NCI-H82 treated with DMSO at 0.1 percent for 48 hours (cell line): ENCODE results near the gene NACC2.
"Not testable (repeated sequence)": the region's sequence is repeated elsewhere in the genome, so short reads cannot be mapped to it uniquely, and the experiment has no call there.

Experiments
- DNase-seq: peaks from one replicate; lab custom pipeline; 2025; ENCODE audit not compliant: unreplicated experiment; lab: John Stamatoyannopoulos, UW

The NACC2 gene

DNA sequence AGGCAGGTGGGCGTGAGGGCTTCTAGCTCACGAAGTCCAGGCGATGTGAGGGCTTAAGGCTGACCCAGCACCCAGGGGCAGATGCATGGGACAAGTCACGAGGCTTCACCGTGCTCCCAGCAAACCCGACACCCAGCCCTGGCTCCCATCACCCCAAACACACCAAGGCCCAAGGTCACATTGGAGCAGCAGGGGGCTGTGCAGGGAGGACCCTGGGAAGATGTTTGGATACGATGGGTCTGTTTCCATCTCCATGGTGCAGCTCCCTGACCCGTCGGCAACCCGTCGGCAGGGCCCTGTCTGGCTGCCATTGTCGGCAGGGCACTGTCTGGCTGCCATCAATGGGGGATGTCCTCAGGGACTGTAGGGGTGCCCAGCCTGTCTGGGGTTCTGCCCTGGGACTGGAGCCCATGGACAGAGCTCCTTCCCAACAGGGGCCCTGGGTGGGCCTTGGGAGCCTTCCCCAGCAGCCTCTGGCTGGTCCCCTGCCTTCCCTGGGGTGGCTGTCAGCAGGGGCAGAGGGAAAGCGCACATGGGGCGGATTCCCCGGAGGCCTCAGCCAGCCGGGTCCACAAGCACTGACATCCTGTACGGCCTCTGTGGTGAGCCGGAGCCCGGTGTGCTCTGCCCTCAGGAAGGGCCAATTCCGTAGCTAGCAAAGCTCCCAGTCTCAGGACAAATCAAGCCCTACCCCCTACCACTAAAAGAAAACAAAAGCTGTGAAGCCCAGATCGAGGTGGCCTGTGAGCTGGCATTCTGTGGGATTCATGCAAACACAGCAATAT is 47.1 kb downstream of the NACC2 start:
- no peak for DNase-seq

DNA sequence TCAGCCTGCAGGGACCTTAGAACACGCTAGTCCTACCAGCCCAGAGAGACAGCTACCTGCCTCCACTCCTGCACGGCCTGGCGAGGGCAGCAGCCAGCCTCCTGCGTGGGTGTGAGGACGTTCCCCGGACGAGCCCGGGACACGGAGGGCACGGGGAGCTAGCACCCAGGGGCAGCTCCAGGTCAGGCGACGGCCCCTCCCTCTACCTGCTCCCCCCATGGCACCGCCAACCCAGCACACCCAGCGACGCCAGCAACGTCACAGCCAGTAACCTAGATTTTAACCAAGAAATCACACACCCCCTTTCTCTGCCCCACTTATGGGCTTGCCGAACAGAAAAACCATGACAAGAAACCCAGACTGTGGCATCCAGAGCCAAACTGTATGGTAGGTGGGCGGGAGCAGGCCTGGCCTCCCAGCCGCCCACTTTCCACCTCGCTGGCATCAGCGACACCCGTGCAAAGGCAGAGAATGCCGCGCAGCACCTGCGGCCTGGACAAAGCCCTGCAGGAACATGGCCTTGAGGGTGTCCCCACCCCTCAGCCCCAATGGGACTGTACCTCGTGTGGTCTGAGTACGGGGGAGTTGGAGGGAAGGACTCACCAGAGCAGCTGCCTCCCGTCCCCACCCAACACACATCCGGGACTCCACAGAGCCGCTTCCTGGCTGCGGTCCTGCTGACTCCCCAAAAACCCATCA is 47.9 kb downstream of the NACC2 start:
- DNase-seq: no peak

DNA sequence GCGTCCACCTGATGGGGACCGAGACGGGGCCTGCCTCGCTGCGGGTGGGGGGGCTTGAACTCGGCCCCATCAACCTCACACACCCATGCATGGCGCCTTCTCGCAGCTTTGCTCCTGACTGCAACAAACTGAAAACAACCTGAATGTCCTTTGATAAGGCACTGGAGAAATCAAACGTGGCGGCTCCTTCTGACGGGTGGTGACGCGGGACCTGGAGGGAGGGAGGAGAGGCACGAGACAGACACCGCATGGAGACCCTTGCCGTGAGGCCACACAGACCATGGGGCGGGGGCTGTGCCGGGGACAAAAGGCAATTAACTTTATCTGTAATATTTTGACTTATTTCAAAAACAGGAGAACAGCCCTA is 48.6 kb downstream of the NACC2 start:
- no peak for DNase-seq

DNA sequence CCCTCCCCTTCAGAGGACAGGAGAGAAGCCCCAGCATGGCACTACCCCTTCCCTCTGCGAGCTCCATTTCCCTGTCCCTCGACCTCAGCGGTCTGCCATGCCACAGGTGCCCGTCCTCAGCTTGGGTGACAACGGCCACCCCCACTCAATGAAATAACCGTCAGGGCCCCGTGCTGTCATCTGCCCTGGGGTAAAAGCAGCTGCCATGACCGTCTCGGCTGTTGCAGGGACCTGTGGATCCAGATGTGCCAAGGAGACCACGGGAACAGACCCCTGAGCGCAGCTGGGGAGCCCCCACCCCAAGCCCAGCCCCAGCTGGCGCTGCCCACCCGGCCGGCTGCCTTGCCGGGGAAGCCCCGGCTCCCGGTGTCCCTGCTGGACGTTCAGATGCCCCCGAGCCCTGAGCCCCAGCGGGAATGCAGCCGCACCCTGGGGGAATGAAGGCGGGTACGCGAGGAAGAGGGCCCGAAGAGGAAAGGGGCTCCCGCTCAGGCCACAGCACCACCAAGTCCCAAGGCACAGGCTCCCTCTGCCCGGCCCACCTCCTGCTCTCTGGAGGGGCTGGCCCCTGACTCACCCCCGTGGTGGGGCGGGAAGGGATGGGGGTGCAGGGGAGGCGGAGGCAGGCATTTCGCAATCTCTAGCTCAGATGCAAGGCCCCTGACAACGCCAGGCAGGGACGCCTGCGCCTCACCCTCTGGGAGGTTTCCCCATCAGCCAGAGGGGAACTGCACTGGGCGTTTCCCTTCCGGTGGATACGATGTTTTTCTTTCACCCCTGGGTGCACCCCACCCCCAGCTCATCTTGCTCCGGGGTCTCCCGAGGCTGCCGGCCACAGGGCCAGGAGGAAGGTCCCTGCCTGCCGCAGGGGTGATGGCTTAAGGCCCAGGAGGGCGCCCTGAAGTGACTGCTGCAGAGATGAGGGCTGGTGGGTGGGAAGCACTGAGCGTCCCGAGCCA is 49.2 kb downstream of the NACC2 start:
- DNase-seq: no peak

DNA sequence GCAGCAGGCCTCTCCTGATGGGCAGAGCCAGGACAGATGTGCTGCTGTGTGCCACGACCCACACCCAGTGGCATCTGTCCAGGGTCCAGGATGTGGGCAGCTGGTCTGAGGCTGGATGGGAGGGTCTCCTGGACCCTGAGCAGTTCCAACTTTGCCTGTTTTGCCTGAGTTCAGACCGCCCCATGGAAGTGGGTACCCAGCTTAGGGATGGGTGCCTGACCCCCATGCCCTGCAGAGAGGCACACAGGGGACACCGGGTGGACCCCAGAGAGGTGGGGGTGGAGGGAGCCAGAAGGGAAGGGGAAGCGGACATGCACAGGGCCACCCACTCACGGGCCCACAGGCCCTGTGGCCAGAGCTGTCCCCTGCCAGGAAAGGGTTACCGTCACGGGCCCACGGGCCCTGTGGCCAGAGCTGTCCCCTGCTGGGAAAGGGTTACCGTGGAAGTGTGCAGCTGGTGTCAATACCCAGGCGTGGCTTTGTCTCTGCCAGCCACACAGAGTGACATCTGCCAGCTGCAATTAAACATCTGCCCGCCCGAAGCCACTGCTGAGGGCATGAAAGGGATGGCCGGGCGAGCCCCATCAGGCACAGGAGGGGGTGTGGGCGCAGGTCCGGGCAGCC is 50.0 kb downstream of the NACC2 start:
- DNase-seq: no peak

DNA sequence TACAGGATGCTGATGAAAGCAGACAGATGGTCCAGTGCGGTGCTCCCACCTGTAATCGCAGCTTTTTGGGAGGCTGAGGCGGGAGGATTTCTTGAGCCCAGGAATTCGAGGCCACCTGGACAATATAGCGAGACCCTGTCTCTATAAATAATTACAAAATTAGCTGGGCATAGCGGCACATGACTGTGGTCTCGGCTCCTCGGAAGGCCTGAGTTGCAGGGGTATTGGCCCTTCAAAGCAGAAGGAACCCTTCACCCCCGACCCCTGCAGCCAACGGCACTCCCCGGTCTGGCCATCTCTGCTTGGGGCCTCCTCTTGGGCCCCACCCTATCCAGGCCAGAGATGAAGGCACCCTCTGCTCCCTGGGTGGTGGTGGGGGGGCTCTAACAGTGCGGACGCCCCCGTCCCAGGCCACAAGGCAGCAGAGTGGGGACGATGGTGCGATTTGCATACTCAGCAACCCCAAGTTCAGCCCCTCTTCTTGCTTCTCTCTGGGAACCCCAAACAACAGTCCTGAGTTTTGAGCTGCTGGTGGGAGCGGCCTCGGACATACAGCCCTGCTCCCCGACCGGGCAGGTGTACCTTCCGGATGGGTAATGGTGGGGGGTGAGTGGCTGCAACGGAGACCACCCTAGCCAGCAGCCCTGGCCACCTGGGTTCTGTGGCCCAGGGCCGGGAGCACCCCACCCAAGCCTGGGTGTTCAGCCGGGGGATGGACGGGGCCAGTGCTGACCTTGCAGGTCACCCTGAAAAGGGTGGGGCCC is 50.7 kb downstream of the NACC2 start:
- DNase-seq: no peak

DNA sequence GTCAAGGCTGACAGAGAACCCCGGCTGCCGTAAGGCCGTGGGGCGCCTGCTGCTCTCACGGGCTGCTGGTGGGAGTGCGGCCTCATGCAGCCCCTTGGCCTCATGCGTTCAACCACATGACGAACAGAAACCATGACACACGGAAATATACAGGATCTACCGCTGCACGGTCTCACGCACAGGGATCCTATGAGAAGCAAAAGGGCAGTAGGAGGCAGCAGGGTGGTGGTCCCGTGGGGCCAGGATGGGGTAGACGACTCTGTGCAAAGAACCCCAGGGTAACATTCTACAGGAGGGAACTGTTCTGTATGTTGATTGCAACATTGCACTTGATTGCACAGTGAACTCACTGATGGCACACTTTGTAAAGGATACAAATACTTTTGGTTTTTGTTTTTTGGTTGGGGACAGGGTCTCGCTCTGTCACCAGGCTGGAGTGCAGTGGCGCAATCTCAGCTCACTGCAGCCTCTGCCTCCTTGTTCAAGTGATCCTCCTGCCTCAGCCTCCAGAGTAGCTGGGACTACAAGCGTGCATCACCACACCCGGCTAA is 51.6 kb downstream of the NACC2 start:
- DNase-seq: no peak

DNA sequence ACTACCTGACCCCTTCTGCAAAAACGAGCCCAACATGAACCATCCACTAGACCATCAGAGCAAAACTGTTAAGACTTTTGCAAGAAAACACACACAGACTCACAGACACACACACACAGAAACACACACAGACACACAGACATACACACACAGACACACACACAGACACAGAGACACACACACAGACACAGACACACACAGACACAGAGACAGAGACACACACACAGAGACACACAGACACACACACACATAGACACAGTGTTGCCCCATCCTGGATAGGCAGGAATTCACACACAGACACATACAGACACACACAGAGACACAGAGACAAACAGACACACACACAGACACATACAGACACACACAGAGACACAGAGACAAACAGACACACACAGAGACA is 52.5 kb downstream of the NACC2 start:
- no peak for DNase-seq

DNA sequence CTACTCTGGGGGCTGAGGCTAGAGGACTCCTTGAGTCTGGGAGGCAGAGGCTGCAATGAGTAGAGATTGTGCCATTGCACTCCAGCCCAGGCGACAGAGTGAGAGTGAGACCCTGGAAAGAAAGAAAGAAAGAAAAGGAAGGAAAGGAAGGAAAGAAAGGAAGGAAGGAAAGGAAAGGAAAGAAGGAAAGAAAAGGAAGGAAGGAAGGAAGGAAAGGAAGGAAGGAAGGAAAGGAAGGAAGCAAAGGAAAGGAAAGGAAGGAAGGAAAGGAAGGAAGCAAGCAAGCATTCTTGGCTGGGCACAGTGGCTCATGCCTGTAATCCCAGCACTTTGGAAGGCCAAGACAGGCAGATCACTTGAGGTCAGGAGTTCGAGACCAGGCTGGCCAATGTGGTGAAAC is 54.2 kb downstream of the NACC2 start:
- DNase-seq: not testable (repeated sequence)

DNA sequence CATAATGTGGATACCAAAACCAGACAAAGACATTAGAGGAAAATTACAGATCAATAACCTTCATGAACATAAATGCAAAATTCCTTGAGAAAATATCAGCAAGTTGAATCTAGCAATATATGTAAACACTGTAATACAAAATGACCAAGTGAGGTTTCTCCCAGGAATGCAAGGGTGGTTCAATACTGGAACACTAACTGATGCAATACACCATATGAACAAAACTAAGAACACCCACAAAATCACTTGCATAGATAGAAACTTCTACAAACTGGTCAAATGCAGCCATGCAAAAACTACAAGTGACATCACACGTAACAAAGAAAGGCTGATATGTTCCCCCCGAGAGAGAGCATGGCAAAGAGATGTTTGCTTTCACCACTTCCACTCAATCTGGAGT is 55.6 kb downstream of the NACC2 start:
- no peak for DNase-seq

DNA sequence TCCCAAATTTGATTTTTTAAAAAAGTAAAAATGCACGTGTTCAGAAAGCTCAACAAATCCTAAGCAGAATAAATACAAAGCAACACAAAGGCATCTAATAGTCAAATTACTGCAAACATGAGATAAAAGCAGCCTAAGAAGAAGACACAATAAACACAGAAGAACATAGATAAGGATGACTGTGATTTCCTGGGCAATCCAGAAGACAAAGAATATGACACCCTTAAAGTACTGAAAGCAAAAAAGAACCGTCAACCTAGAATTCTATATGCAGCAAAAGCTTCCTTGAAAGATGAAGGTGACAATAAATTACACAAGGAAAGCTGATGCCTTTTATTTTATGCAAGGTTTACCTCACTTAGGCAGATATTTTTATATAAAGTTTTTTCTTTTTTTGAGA is 58.2 kb downstream of the NACC2 start:
- DNase-seq: no peak

DNA sequence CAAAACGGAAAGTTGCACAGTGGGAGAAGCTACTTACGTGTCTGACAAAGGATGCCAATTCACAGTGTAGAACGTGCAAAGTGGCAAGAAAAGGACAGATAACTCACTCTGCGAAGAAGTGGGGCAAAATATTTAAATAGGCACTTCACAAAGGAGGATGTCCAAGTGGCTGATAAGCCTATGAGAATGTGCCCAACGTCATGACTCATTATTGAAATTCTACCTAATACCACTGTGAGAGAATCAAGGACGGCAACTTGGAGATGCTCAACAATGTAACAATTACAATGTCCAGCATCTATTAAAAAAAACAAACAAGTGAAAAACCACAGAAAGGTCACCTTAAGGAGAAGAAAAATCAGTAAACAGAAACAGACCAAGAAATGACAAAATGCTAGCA is 59.0 kb downstream of the NACC2 start:
- DNase-seq: no peak

DNA sequence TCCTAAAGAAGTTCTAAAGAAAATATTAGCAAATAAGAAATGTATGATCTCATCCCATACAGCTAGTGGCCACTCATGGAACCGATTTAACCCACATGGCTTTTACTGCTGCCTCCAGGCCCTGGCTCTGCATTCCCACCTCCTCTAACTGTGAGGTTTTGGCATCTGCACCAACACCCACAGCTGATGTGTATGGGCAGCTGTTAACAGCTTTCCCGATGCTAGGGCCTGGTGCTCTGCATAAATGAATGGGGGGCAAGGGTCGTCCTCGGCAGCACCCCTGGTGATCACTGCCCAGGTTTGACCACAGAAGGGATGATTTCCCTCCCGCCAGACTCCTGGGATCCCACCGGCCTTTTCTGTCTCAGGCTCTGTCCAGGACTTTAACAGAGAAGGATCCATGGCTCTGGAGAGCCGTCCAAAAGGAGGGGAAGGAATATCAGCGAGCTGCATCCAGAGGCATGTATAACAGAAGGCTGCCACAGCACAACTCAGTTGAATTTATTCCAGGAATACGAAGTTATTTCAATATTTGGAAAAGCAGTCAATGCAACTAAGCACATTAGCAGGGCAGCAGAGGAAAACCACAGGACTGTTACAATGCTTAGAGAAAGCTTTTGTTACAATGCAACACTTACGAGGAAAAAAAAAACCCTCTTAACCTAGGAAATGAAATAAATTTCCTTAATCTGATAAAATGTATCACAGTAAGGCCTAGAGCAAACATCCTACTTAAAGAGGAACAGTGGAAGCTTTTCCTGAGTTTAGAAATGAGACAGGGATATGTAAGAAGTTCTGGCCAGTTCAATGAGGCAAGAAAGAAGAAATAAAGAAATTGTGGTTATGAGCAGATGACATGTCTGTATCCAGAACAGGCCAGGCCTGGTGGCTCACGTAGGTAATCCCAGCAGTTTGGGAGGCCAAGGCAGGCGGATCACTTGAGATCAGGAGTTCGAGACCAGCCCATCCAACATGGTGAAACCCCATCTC is 63.1 kb downstream of the NACC2 start:
- no peak for DNase-seq

DNA sequence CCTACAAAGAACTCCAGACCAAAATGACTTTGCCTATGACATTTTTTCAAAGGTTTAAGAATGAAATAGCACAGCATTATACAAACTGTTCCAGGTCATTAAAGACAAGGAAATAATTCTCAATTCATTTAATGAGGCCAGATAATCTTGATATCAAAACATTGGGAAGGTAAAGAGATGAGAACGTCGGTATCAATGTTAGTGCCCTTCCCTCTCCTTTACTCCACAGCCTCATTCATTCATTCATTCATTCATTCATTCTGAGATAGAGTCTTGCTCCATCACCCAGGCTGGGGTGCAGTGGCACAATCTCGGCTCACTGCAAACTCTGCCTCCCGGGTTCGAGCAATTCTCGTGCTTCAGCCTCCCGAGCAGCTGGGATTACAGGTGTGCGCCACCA is 64.0 kb downstream of the NACC2 start:
- no peak for DNase-seq

DNA sequence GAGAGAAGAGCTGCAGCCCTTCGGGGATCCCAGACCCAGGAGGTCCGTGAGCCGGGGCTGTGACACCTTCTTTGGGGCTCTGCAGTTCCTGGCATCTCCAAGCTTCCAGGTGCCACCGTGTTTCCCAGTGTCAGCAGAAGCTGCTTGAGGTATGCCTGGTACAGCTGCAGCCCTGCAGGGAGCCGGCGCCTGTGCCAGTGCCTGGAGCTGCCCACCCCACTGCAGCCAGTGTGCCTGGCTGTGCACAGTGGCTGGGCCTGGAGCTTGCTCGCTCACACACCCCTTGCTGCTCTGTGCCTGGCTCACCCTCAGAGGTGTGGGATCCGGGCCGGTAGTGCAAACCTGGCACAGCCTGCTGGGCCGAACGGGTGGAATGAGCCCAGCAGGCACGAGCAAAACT is 65.5 kb downstream of the NACC2 start:
- DNase-seq: no peak

DNA sequence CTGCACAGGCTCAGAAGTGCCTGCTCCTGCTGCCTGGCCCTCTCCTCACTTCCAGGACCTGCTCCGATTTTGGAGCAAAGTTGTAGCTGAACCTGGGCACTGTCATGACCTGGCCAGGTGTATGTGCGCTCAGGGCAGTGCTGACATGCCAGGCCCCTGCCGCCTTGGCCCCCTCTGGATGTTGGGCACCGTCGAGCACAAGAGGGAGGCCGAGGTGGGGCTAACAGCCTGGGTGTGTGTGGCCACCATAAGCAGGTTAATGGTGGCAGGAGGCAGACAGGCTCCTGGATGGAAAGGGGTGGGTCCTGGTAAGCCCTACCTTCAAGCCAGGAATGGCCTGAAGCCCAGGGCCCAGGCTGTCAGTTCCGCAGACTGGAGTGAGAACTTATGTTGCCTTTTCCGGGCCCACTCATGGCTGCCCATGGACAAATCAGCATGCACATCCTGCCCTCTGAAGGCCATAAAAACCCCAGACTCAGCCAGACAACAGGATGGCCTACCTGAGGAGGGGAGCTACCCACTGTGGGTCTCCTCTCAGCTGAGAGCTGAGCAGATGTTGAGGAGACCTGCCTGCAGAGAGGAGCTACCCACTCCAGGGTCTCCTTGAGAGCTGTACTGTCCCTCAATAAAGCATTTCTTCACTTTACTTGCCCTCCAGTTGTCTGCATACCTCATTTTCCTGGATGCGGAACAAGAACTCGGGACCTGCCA is 66.2 kb downstream of the NACC2 start:
- DNase-seq: no peak

DNA sequence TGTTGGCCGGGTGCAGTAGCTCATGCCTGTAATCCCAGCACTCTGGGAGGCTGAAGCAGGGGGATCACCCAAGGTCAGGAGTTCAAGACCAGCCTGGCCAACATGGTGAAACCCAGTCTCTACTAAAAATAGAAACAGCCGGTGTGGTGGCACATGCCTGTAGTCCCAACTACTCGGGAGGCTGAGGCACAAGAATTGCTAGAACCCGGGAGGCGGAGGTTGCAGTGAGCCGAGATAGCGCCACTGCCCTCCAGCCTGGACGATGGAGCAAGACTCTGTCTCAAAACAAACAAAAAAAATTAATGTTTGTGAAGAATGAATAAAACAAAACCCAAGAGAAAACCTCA is 68.2 kb downstream of the NACC2 start:
- not testable (repeated sequence) for DNase-seq

DNA sequence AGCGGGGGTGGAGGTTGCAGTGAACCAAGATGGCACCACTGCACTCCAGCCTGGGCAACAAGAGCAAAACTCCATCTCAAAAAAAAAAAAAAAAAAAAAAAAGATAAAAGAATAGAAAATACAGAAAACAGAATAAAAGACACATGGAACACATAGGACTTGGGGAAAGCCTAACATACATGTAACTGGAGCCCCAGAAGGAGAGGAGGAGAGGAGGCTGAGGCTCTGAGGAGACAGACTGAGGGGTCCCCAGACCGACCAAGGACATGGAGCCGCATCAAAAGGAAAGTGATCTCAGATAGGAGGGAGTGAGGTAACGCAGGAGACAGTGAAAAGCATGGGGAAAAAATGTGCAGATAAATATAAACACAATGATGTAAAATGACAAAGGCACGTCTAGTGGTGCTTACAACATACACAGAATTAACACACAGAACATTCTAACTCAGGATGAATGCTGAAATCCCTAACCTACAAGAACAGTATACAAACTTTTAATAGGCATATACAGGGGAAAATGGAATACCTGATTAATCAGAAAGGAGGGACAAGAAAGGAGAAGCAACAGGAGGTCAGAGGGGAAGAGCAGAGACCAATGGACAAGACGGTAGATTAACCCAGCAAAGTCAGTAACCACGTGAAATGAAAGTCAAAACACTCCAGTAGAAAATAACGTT is 68.7 kb downstream of the NACC2 start:
- DNase-seq: no peak
